Astrocyte (in vitro differentiated cells and primary cell): ENCODE results near the gene IFNLR1. TPM values are rescaled to one million over a fixed set of nuclear protein-coding genes. Genes with fewer than 3 reads are reported as not detected.

Experiments used
- DNase-seq: peaks from one replicate; pipeline ENCODE4 v3.0.0-alpha.2; 2010; ENCODE audit warnings: low read depth
- FAIRE-seq: peaks from 2 replicates; lab custom pipeline; 2011; peaks lifted over from hg19 to GRCh38; lab: Jason Lieb, UNC
- H2AFZ ChIP-seq: 2 replicates; pipeline ENCODE4 v1.6.0; 2012; ENCODE audit warnings: low read depth, low read length, inconsistent platforms
- H3K27ac ChIP-seq: 2 replicates; pipeline ENCODE4 v1.5.1; 2011; ENCODE audit warnings: low read depth, low read length, inconsistent platforms
- H3K27me3 ChIP-seq: 2 replicates; pipeline ENCODE4 v1.6.0; 2011; ENCODE audit warnings: low read length, inconsistent platforms; ENCODE audit not compliant: insufficient read depth
- H3K36me3 ChIP-seq: 2 replicates; pipeline ENCODE4 v1.5.1; 2011; ENCODE audit warnings: low read length, inconsistent platforms; ENCODE audit not compliant: insufficient read depth
- H3K4me1 ChIP-seq: 2 replicates; pipeline ENCODE4 v1.5.1; 2011; ENCODE audit warnings: low read length, inconsistent platforms; ENCODE audit not compliant: insufficient read depth
- H3K4me2 ChIP-seq: 2 replicates; pipeline ENCODE4 v1.6.0; 2012; ENCODE audit warnings: low read length, inconsistent platforms
- H3K4me3 ChIP-seq: 2 replicates; pipeline ENCODE4 v1.5.1; 2011; ENCODE audit warnings: low read depth, mild to moderate bottlenecking, low read length, inconsistent platforms; ENCODE audit not compliant: insufficient read depth
- H3K79me2 ChIP-seq: 2 replicates; pipeline ENCODE4 v1.6.0; 2012; ENCODE audit warnings: mild to moderate bottlenecking, low read length, inconsistent platforms; ENCODE audit not compliant: insufficient read depth
- H3K9ac ChIP-seq: 2 replicates; pipeline ENCODE4 v1.6.0; 2012; ENCODE audit warnings: mild to moderate bottlenecking, low read length, inconsistent platforms
- H3K9me3 ChIP-seq: 2 replicates; pipeline ENCODE4 v1.5.1; 2012; ENCODE audit warnings: low read depth, mild to moderate bottlenecking, low read length, inconsistent platforms; ENCODE audit not compliant: insufficient read depth
- H4K20me1 ChIP-seq: 2 replicates; pipeline ENCODE4 v1.6.0; 2012; ENCODE audit warnings: low read length, inconsistent platforms; ENCODE audit not compliant: insufficient read depth
- H3K27ac Mint-ChIP-seq: one replicate; pipeline ENCODE4 v1.8.0; 2021; ENCODE audit warnings: mild to moderate bottlenecking, mixed read lengths; ENCODE audit not compliant: unreplicated experiment
- H3K27me3 Mint-ChIP-seq: one replicate; pipeline ENCODE4 v1.8.0; 2021; ENCODE audit warnings: low read depth, mixed read lengths; ENCODE audit not compliant: unreplicated experiment
- H3K36me3 Mint-ChIP-seq: one replicate; pipeline ENCODE4 v1.8.0; 2021; ENCODE audit warnings: low read depth, mixed read lengths; ENCODE audit not compliant: unreplicated experiment
- H3K4me1 Mint-ChIP-seq: one replicate; pipeline ENCODE4 v1.8.0; 2021; ENCODE audit warnings: low read depth, mixed read lengths; ENCODE audit not compliant: unreplicated experiment
- H3K4me3 Mint-ChIP-seq: one replicate; pipeline ENCODE4 v1.8.0; 2021; ENCODE audit warnings: mild to moderate bottlenecking, moderate library complexity, mixed read lengths; ENCODE audit not compliant: unreplicated experiment
- H3K9me3 Mint-ChIP-seq: one replicate; pipeline ENCODE4 v1.8.0; 2021; ENCODE audit warnings: mild to moderate bottlenecking, mixed read lengths; ENCODE audit not compliant: unreplicated experiment
- CTCF ChIP-seq: IDR thresholded peaks from 2 replicates; pipeline ENCODE4 v1.5.1; 2011; ENCODE audit warnings: low read depth, mild to moderate bottlenecking, inconsistent platforms, low read length, moderate library complexity; ENCODE audit not compliant: insufficient read depth
- EZH2 ChIP-seq: IDR thresholded peaks from 2 replicates; pipeline ENCODE4 v1.6.1; 2012; ENCODE audit warnings: mild to moderate bottlenecking, low read length, inconsistent platforms; ENCODE audit not compliant: insufficient read depth
- total RNA-seq: library from RNA; stranded (reverse); gene quantifications from 2 replicates; pipeline ENCODE4 v1.2.1, GENCODE V29; 2021

IFNLR1 gene
- total RNA-seq, 1 donor from 2014 or later, result 1.5 TPM

- Mint-ChIP-seq H3K4me3 (no peak overlapping the region), H3K27me3 (no peaks in the 10 kb centered on the region), H3K36me3 (no peaks in the 10 kb centered on the region), H3K4me1 (no peaks in the 10 kb centered on the region), H3K9me3 (peaks cover 2% of the 10 kb centered on the region), H3K27ac (no peak overlapping the region)
- Histone ChIP-seq H3K79me2 (no peaks in the 10 kb centered on the region), H4K20me1 (no peaks in the 10 kb centered on the region), H3K4me2 (no peak overlapping the region), H3K4me3 (no peak overlapping the region), H3K27me3 (peaks cover 25% of the 10 kb centered on the region), H3K4me1 (no peaks in the 10 kb centered on the region), H2AFZ (no peak overlapping the region), H3K9me3 (no peaks in the 10 kb centered on the region), H3K36me3 (no peaks in the 10 kb centered on the region), H3K27ac (no peak overlapping the region), H3K9ac (no peak overlapping the region)
- no peak for FAIRE-seq
- DNase-seq, result no peak
- TF ChIP-seq EZH2, result no peak
- no peak for TF ChIP-seq CTCF
Measured at GRCh38 chr1:24182061-24182460, 5.0 kb downstream of the IFNLR1 start.

GRCh38 chr1:24181619-24182018 is 5.5 kb downstream of the IFNLR1 start:
- Histone ChIP-seq H3K27me3 (peaks cover 22% of the 10 kb centered on the region), H3K4me1 (no peaks in the 10 kb centered on the region), H3K4me2 (no peak overlapping the region), H2AFZ (no peak overlapping the region), H3K9ac (no peak overlapping the region), H3K27ac (no peak overlapping the region), H3K79me2 (no peaks in the 10 kb centered on the region), H3K4me3 (no peak overlapping the region), H3K36me3 (no peaks in the 10 kb centered on the region), H3K9me3 (no peaks in the 10 kb centered on the region), H4K20me1 (no peaks in the 10 kb centered on the region)
- TF ChIP-seq EZH2, result no peak
- no peak for TF ChIP-seq CTCF
- FAIRE-seq, result no peak
- DNase-seq, result no peak
- H3K4me1 Mint-ChIP-seq, result no peaks in the 10 kb centered on the region
- no peak overlapping the region for H3K27ac Mint-ChIP-seq
- H3K4me3 Mint-ChIP-seq, result no peak overlapping the region
- no peaks in the 10 kb centered on the region for H3K36me3 Mint-ChIP-seq
- no peaks in the 10 kb centered on the region for H3K27me3 Mint-ChIP-seq
- peaks cover 2% of the 10 kb centered on the region for H3K9me3 Mint-ChIP-seq

- Mint-ChIP-seq H3K36me3 (no peaks in the 10 kb centered on the region), H3K9me3 (peaks cover 2% of the 10 kb centered on the region), H3K4me1 (no peaks in the 10 kb centered on the region), H3K27me3 (no peaks in the 10 kb centered on the region), H3K27ac (no peak overlapping the region), H3K4me3 (no peak overlapping the region)
- no peaks in the 10 kb centered on the region for H3K79me2 ChIP-seq
- H3K36me3 ChIP-seq, result no peaks in the 10 kb centered on the region
- no peaks in the 10 kb centered on the region for H3K4me1 ChIP-seq
- peaks cover 14% of the 10 kb centered on the region for H3K27me3 ChIP-seq
- FAIRE-seq (no peak), DNase-seq (no peak)
- no peak overlapping the region for H3K9ac ChIP-seq
- H3K4me3 ChIP-seq, result no peak overlapping the region
- no peak overlapping the region for H2AFZ ChIP-seq
- no peak overlapping the region for H3K4me2 ChIP-seq
- TF ChIP-seq EZH2 (no peak), CTCF (no peak)
- H3K27ac ChIP-seq, result no peak overlapping the region
- H3K9me3 ChIP-seq, result no peaks in the 10 kb centered on the region
- H4K20me1 ChIP-seq, result no peaks in the 10 kb centered on the region
Measured at GRCh38 chr1:24180676-24181075, 6.4 kb downstream of the IFNLR1 start.
